Endothelial cell of umbilical vein (primary cell): ENCODE data around the gene CAMSAP1. TPM values are rescaled to one million over a fixed set of nuclear protein-coding genes. Genes with fewer than 3 reads are reported as not detected.

ENCODE experiments used
- BruUV-seq: library from RNA; stranded (reverse); fragments of 400-500 nt; replicated peaks from 2 replicates; lab custom pipeline; 2021; lab: Mats Ljungman, UMichigan
- CTCF ChIA-PET: fragments of 300-600, 350-600 bp; sonication (Branson Sonifier 250); formaldehyde crosslinking; loops from one replicate; lab custom pipeline; 2021; ENCODE audit warnings: antibody characterized with exemption, inconsistent platforms; lab: Charles Lee
- POLR2A ChIA-PET: fragments of 300-600, 350-600 bp; sonication (Branson Sonifier 250); formaldehyde crosslinking; loops from one replicate; lab custom pipeline; 2021; ENCODE audit warnings: antibody characterized with exemption, inconsistent platforms; lab: Charles Lee
- DNase-seq: peaks from one replicate; pipeline ENCODE4 v3.0.0-alpha.2; 2011; ENCODE audit warnings: low read depth, low spot score
- FAIRE-seq: peaks from 2 replicates; lab custom pipeline; 2011; peaks lifted over from hg19 to GRCh38; lab: Jason Lieb, UNC
- H2AFZ ChIP-seq: 2 replicates; pipeline ENCODE4 v1.6.0; 2012; ENCODE audit warnings: low read depth, low read length, control low read depth, inconsistent platforms
- H3K27ac ChIP-seq: 2 replicates; pipeline ENCODE4 v1.5.1; 2011; ENCODE audit warnings: low read depth, mild to moderate bottlenecking, control low read depth, low read length, moderate library complexity; ENCODE audit not compliant: insufficient read depth
- H3K27me3 ChIP-seq, 2 experiments: 2 replicates each; pipeline versions ENCODE4 v1.6.0 to v1.6.1; 2011; ENCODE audit warnings: low read length in 2 of 2, mixed read lengths in 1 of 2; ENCODE audit not compliant: control insufficient read depth in 2 of 2, insufficient read depth in 2 of 2
- H3K36me3 ChIP-seq, 2 experiments: 2 replicates in 1 of 2; 3 replicates in 1 of 2; pipeline ENCODE4 v1.5.1; 2011; ENCODE audit warnings: low read length in 2 of 2, mild to moderate bottlenecking in 1 of 2, moderate library complexity in 1 of 2; ENCODE audit not compliant: control insufficient read depth in 2 of 2, insufficient read depth in 2 of 2; ENCODE audit errors: extremely low read depth in 1 of 2
- H3K4me1 ChIP-seq: 3 replicates; pipeline ENCODE4 v1.5.1; 2011; ENCODE audit warnings: mild to moderate bottlenecking, low read length; ENCODE audit not compliant: control insufficient read depth, insufficient read depth; ENCODE audit errors: extremely low read depth
- H3K4me2 ChIP-seq: 2 replicates; pipeline ENCODE4 v1.6.1; 2011; ENCODE audit warnings: low read length, control low read depth, mixed read lengths; ENCODE audit not compliant: insufficient read depth
- H3K4me3 ChIP-seq, 3 experiments: fragments of 200-600 bp in 1 of 3; sonication (generic), shearing (Covaris generic) in 1 of 3; replicated peaks in 1 of 3; 2 replicates each; pipeline ENCODE4 v1.5.1; 2011 to 2016; ENCODE audit warnings: control low read depth in 3 of 3, low read length in 3 of 3, mild to moderate bottlenecking in 2 of 3, inconsistent platforms in 1 of 3, low read depth in 1 of 3, moderate library complexity in 1 of 3; ENCODE audit not compliant: insufficient read depth in 1 of 3
- H3K79me2 ChIP-seq: 2 replicates; pipeline ENCODE4 v1.6.0; 2012; ENCODE audit warnings: low read length, inconsistent platforms; ENCODE audit not compliant: control insufficient read depth, insufficient read depth
- H3K9ac ChIP-seq: replicated peaks from 2 replicates; pipeline ENCODE3; 2011; ENCODE audit warnings: low read length, control low read depth; ENCODE audit not compliant: insufficient read depth; ENCODE audit errors: extremely low read depth
- H3K9me1 ChIP-seq: replicated peaks from 3 replicates; pipeline ENCODE4 v1.6.0; 2011; ENCODE audit warnings: mild to moderate bottlenecking, low read length; ENCODE audit not compliant: control insufficient read depth, insufficient read depth; ENCODE audit errors: extremely low read depth
- H3K9me3 ChIP-seq: replicated peaks from 2 replicates; pipeline ENCODE4 v1.5.1; 2012; ENCODE audit warnings: low read length, inconsistent platforms; ENCODE audit not compliant: control insufficient read depth, insufficient read depth
- H4K20me1 ChIP-seq: replicated peaks from 2 replicates; pipeline ENCODE3; 2011; ENCODE audit warnings: mild to moderate bottlenecking, low read length; ENCODE audit not compliant: control insufficient read depth, insufficient read depth; ENCODE audit errors: extremely low read depth
- CTCF ChIP-seq, 2 donors: IDR thresholded peaks; 1 replicate in 1 of 2; 2 replicates in 1 of 2; pipeline ENCODE4 v1.5.1; 2011; ENCODE audit warnings: low read length in 2 of 2, mild to moderate bottlenecking in 2 of 2, moderate library complexity in 2 of 2, control low read depth in 1 of 2, inconsistent platforms in 1 of 2, low read depth in 1 of 2; ENCODE audit not compliant: insufficient read depth in 1 of 2; ENCODE audit errors: extremely low read depth in 1 of 2
- EZH2 ChIP-seq: IDR thresholded peaks from 2 replicates; pipeline ENCODE4 v1.6.1; 2012; ENCODE audit warnings: borderline replicate concordance, low read depth, mild to moderate bottlenecking, moderate library complexity, low read length, inconsistent platforms; ENCODE audit not compliant: severe bottlenecking
- FOS ChIP-seq: IDR thresholded peaks from 2 replicates; pipeline ENCODE4 v1.6.1; 2011; ENCODE audit warnings: mild to moderate bottlenecking, low read length, moderate library complexity, borderline replicate concordance; ENCODE audit not compliant: insufficient read depth
- GATA2 ChIP-seq: IDR thresholded peaks from 2 replicates; pipeline ENCODE4 v1.7.0; 2011; ENCODE audit warnings: low read depth, mild to moderate bottlenecking, moderate library complexity, mixed read lengths, low read length; ENCODE audit not compliant: insufficient read length, insufficient read depth
- JUN ChIP-seq: IDR thresholded peaks from 2 replicates; pipeline ENCODE4 v1.6.1; 2011; ENCODE audit warnings: borderline replicate concordance, low read depth; ENCODE audit not compliant: insufficient read length, insufficient read depth
- MAX ChIP-seq: IDR thresholded peaks from 2 replicates; pipeline ENCODE4 v1.6.1; 2011; ENCODE audit not compliant: insufficient read depth, insufficient read length
- MYC ChIP-seq: IDR thresholded peaks from one replicate; pipeline ENCODE4 v1.6.1; 2011; ENCODE audit warnings: mild to moderate bottlenecking, low read depth, low read length
- POLR2A ChIP-seq: IDR thresholded peaks from 2 replicates; pipeline ENCODE4 v1.6.1; 2012; ENCODE audit warnings: low read depth, mild to moderate bottlenecking, control low read depth, low read length
- POLR2AphosphoS5 ChIP-seq: IDR thresholded peaks from 2 replicates; pipeline ENCODE4 v1.6.1; 2012; ENCODE audit warnings: low read depth, mild to moderate bottlenecking, control low read depth, low read length, moderate library complexity; ENCODE audit not compliant: insufficient read depth
- dilution Hi-C: fragments of 300-500 bp; cut with MboI; formaldehyde crosslinking; loops from one replicate; pipeline ENCODE4 v1.15.0; 2019; ENCODE audit warnings: low sequenced_read_pairs; ENCODE audit not compliant: extremely low pct_ligation_motif_present
- intact Hi-C: fragments of 100-400 bp; cut with micrococcal nuclease; formaldehyde crosslinking; loops from one replicate; pipeline ENCODE4 v1.10.0; 2022
- polyA plus RNA-seq, 4 experiments: library from polyadenylated mRNA; depleted of rRNA in 3 of 4; stranded (reverse) in 3 of 4; unstranded in 1 of 4; fragments of >200 nt; gene quantifications; 2 replicates each; pipeline versions ENCODE4 v1.2.1 to v1.2.3, GENCODE V29; 2011 to 2012; ENCODE audit warnings: missing spikeins in 1 of 4
- total RNA-seq: library from RNA; stranded (reverse); gene quantifications from 2 replicates; pipeline ENCODE4 v1.2.3, GENCODE V29; 2021

The CAMSAP1 gene
- total and polyA plus RNA-seq, 2 donors (not counting 3 experiments of a cell fraction or from before 2014, with no cell fraction given), result 8.1 to 25.5 TPM

GRCh38 chr9:135858491-135859185, 48.7 kb downstream of the CAMSAP1 start:
- H3K27me3 ChIP-seq, result no peaks in the 10 kb centered on the region
- H3K27ac ChIP-seq, result no peak overlapping the region
- DNase-seq (no peak), FAIRE-seq (no peak)
- H3K36me3 ChIP-seq, result peaks cover 0 to 5% of the 10 kb centered on the region in 2 experiments
- H3K9ac ChIP-seq, result no peak overlapping the region
- H3K4me1 ChIP-seq, result peaks cover 9% of the 10 kb centered on the region
- H3K4me3 ChIP-seq, result no peak overlapping the region
- POLR2A ChIA-PET, result no interaction called here
- H4K20me1 ChIP-seq, result no peaks in the 10 kb centered on the region
- TF ChIP-seq GATA2 (no peak), FOS (no peak), MYC (no peak), JUN (no peak), POLR2A (no peak), EZH2 (no peak), CTCF (IDR thresholded peaks at IDR 0.05; ENCODE audit: extremely low read depth in 1 of 2, insufficient read depth in 1 of 2, low read depth in 1 of 2, low read length in 2 of 2) (no peak), MAX (no peak), POLR2AphosphoS5 (no peak)
- H2AFZ ChIP-seq, result no peak overlapping the region
- no peaks in the 10 kb centered on the region for H3K9me1 ChIP-seq
- H3K79me2 ChIP-seq, result peaks cover 26% of the 10 kb centered on the region
- intact Hi-C loops (no loop called here), dilution Hi-C loops (no loop called here)
- no peak overlapping the region for H3K4me2 ChIP-seq
- BruUV-seq, result no TSS peak
- CTCF ChIA-PET, result no interaction called here
- H3K9me3 ChIP-seq, result no peaks in the 10 kb centered on the region
